Activated CD4-positive, CD25-positive, alpha-beta regulatory T cell treated with anti-CD3 and anti-CD28 coated beads, Interleukin-2, amount 50 U/mL, for 16 hours (primary cell): ENCODE data around the gene IMPA2.
"Not testable (repeated sequence)": the region's sequence is repeated elsewhere in the genome, so short reads cannot be mapped to it uniquely, and the experiment has no call there.

Experiments used
- DNase-seq: peaks from one replicate; pipeline ENCODE4 v3.0.0-alpha.2; 2020; ENCODE audit warnings: low read depth, low spot score

IMPA2 gene

GRCh38 chr18:12048010-12048826, 66.9 kb downstream of the IMPA2 start:
- DNase-seq, result no peak

DNA sequence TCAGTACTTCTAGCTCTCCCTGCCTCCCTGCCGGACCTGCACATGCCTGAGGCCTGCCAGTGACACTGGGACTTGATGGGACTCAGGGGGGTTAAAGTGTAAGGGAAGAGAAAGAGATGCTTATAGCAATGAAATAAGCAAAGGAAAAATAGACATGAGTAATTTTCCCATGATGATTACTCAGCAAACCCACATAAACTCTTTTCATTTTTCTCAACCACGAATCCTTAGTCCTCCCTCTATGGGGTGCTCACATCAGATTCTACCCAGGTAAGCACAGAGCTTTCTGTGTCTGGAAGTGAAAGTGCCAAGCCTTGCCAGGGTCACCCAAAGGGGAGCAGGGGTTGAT, 67.5 kb downstream of the IMPA2 start:
- DNase-seq, result no peak

GRCh38 chr18:12049978-12050811, 68.9 kb downstream of the IMPA2 start:
- no peak for DNase-seq

- DNase-seq, result no peak
Observed at GRCh38 chr18:12052866-12053265, 71.6 kb downstream of the IMPA2 start.

GRCh38 chr18:12053289-12053688, 72.0 kb downstream of the IMPA2 start:
- no peak for DNase-seq

DNA sequence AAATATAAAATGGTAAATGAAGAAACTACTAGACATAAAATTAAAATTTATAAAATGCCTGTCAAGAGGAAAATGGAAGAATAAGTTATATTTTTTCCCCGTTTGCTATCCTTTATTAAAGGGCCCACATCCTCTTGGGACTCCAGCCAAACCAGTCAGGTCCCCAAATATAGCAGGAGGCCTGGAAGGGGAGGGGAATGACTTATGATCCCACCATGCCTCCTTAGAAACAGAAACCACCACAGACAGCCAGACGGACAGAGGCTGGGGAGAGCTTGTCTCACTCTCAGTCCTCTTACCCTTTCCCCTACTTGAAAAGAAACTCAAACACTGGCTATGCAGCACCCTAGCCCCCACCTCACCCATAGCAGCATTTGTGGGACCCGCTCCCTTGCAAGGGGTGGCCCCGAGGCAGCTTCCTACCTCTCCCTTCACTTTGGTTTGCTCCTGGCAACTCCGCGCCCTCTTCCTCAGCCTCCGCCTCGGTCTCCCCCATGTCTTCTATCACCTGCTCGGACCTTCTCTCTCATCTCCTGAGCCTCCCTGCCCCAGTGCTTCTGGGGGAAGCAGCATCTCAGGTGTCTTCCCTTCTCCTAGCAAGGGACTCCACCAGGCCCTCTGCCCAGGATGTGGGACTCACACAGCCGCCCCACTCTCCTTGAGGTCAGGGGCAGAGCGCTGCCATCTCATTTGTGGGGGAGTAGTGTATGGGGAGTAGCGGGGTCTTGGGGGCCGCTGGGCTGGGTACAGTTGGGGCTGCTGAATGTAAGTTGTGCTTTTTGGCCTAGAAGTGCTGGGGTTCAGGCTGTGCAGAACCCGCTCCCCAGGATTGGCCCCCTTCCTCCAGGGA, 75.0 kb downstream of the IMPA2 start:
- no peak for DNase-seq

GRCh38 chr18:12056884-12057402, 75.6 kb downstream of the IMPA2 start:
- no peak for DNase-seq

DNA sequence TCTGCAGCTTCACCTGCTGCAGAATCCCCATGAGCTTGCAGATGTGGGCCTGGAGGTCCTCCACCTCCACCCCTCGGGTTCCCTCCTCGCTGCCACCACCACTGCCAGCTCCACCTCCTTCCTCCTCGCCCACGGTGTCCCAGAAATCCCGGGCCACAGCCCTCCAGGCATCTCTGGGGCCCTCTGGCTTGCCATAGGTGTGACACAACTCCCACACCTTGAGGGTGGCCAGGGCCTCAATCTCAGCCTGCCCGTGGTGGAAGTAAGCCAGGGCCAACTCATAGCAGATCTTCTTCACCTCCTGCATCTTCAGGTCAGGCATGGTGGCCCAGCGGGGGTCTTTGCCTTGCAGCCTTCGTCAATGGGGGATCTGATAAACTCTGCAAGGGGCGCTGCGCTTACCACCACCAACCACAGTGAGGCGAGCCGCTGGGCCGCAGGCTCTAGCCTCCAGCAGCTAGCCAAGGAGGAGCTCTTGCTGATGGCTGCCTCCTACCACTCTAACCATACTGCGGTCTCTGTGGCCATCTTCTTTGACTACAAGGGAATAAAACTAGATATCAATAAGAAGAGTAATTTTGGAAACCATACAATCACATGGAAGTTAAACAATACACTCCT, 76.2 kb downstream of the IMPA2 start:
- DNase-seq, result no peak

DNA sequence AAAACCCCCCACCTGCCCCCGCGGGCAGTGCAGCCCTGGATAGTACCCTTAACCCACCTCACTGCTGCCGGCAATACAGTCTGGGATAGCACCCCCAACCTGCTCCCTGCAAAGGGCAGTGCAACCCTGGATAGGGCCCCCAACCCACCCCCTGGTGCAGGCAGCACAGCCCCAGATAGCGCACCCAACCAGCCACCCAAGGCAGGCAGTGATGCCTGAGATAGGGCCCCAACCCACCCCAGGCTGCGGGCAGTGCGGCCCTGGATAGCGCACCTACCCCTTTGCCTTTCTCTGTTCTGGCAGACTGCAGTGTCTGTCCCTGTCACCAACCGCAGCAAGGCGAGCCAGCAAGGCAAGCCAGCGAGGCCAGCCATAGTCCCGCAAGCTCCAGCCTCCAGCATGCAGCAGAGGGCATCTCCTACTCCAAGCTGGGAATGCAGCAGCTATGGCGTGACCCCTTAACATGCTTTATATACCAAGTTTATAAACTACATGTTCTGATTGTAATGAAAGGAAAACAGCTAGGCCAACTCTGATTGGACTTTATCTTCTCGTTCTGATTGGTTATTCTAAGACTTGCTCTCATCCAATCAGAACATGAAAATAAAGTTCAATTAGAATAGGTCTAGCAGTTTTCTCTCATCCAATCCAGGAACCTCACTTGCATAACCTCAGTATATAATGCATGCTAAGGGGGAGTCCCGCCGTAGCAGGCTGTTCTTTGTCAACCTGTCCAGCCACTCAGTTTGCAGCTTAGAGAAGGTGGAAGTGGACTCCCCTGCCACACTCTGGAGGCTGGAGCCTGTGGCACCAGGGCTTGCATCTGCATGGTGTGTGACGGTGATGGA, 78.3 kb downstream of the IMPA2 start:
- DNase-seq, result no peak

DNA sequence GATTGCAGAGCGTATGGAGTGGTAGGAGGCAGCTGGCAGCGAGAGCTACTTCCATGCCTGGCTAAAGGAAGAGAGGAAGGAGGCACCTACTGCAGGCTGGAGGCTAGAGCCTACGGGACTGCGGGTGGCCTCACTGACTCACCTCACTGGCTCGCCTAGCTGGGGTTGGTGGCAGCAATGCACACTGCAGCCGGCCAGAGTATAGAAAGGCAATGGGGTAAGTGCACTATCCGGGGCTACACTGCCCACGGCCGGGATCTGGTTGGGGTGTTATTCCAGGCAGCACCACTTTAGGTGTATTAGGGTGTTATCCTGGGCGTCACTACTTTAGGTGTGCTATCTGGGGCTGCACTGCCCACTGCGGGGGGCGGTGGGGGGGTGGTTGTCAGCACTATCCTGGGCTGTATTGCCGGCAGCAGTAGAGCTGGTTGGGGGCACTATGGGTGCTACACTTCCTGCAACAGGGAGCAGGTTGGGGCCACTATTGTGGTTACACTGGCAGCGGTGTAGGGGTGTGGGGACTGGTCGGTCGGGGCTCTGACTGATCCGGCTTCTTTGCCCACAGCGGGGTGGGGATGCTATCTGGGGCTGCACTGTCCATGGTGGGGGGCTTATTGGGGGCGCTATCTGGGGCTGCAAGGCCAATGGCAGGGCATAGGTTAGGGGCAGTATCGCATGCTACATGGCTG, 79.0 kb downstream of the IMPA2 start:
- no peak for DNase-seq

GRCh38 chr18:12061685-12062084, 80.4 kb downstream of the IMPA2 start:
- DNase-seq, result no peak

- DNase-seq, result no peak
Observed at GRCh38 chr18:12062974-12063373, 81.7 kb downstream of the IMPA2 start.

DNA sequence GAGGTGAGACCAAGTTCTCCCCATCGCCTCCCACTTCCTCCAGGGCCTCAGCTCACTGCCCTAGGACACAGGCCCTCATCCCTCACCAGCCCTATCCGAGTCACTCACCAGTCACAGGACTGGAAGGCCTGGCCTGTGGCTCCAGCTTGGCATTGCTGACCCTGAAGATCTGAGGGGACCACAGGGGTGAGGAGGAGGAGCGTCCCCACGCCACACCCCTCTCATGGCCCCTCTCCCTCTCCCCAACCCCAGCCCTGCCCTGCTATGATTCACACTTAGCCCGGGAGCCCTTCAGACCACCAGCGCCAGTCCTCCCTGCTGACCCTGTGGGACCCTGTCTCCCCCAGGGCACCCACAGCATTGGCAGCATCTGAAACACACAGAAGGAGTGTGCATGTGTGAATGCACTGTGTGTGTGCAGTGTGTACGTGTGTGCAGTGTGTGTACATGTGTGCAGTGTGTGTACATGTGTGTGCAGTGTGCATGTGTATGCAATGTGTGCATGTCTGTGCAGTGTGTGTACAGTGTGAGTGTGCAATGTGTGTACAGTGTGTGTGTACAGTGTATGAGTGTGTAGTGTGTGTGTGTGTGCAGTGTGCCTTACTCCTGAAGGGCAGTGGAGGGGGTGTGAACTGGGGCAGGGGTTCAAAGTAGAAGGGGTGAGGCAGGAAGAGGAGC, 82.9 kb downstream of the IMPA2 start:
- DNase-seq, result no peak

DNA sequence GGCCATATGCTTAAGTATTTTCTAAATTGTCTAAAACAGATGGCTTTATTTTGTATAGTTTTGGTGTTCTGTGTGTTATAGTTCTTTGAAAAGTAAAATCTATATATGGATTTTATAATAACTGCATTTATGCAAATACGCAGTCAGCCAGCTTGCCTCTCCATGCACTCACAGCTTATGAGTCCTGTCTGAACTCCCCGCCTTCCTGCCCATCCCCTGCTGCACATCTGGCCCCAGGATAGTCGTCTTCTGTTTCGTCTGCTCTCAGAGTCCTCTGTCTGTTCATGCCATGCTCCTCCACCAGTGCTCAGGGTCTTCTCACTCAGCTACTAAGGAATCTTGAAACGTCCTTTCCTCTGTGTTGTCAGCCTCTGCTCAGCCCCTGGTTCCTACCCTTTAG, 84.1 kb downstream of the IMPA2 start:
- no peak for DNase-seq

GRCh38 chr18:12066910-12067511, 85.7 kb downstream of the IMPA2 start:
- DNase-seq, result no peak

GRCh38 chr18:12067671-12068070, 86.4 kb downstream of the IMPA2 start:
- no peak for DNase-seq

GRCh38 chr18:12068316-12068949, 87.1 kb downstream of the IMPA2 start:
- not testable (repeated sequence) for DNase-seq

DNA sequence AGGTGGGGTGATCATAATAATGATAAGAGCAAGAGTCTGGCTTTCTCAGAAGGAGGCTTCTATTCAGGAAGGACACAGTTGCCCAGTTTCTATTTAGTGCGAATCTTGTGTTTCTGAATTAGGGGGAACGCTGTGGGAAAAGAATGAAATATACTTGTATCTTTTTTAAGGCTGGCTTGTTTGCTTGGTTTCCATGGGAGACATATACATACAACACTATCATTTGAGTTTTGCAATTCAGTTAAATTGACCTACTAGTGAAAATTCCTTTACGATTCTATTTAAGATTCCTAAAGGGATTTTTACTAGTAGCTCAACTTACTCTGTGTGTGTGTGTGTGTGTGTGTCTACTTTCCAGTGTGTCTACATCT, 87.6 kb downstream of the IMPA2 start:
- DNase-seq, result no peak
